ENCODE data around the gene GLDN. TPM values are rescaled to one million over a fixed set of nuclear protein-coding genes. Genes with fewer than 3 reads are reported as not detected.

The GLDN gene
- total and polyA plus RNA-seq, 10 of the 15 experiments (the other 5 are each of a cell fraction or from before 2014, with no cell fraction given), result 0.13 TPM; not detected in 9

DNA sequence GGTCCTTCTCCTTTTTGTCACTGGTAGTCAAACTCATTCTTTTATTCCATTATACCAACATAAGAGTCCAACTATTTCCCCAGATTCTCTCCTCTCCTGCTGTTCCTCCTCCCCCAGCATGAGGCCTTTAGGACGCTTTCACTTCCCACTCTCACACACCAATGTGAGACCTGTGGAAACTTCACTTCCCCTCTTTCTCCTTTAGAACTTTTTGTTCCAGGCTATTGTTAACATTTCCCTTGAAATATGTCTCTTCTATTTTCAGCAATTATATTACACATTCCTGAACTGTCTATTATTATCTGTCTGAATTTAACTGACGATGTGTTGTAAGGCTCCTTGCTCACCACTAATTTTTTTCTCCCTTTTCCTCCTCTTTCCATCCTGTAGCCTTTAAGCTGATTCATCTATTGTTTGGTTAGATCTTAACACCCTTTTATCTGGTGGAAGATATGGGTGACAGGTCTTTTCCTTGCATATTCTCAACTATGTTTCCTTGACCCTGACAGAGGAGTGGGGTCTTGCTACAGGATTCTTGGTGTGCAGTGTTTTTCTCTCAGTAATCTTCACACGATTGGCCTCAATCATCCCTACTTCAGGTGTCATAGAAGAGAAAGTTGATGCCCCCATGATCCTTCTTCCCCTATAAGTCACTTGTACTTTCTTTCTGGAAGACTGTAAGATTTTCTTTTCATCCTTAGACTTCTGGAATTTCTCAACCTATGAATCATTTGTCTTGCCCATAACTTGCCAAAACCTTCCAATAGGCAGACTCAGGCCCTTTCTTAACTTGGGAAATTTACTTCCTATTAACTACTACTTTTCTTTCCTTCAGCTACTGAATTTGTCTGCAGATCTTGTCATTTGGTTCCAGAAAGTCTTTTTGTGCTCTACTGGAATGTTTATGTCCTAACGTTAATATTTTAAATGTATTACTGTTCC lies 9.0 kb upstream of the GLDN start:
- ChIA-PET POLR2A (no interaction called here), SMC1A (ENCODE audit: uncharacterized antibody, unreplicated experiment) (interaction anchor here (0.6 kb wide), 1 partner anchor 1446 kb away, joined by 3 read pairs; no protein-coding TSS in a partner anchor), RAD21 (ENCODE audit: unreplicated experiment) (no interaction called here), CTCF (interaction anchor here (0.7 to 1.2 kb wide), 3 partner anchors 31 to 169 kb away, joined by 3 read pairs; no protein-coding TSS in a partner anchor)
- FAIRE-seq (no peak), DNase-seq (ENCODE audit: low read depth, low spot score) (no peak), ATAC-seq (no peak)
- no peak overlapping the region for H3K27ac ChIP-seq (ENCODE audit: control insufficient read depth, insufficient read depth)
- no peak overlapping the region for H3K9ac ChIP-seq (ENCODE audit: control insufficient read depth, insufficient read depth, low read length)
- no peak overlapping the region for H2AFZ ChIP-seq (ENCODE audit: control insufficient read depth, low read depth, low read length)
- intact Hi-C loops (cut with micrococcal nuclease; ENCODE audit: unreplicated experiment), result no loop called here
- H3K4me3 ChIP-seq, result no peak overlapping the region
- H3K27me3 ChIP-seq (replicated peaks in 1 of 2; ENCODE audit: control insufficient read depth in 2 of 2, insufficient read depth in 2 of 2, low read length in 1 of 2), result 0 out of 4 replicates have a peak, but pooled peaks cover 0 to 2% of the 10 kb centered on the region in 2 experiments
- no peaks in the 10 kb centered on the region for H4K20me1 ChIP-seq (ENCODE audit: control insufficient read depth, insufficient read depth)
- in situ Hi-C loops (cut with MboI), result no loop called here
- TF ChIP-seq KAT2A (conservative IDR thresholded peaks at IDR 0.05; ENCODE audit: control insufficient read depth, low read depth, low read length), result no peak
- TF ChIP-seq SPI1 (IDR thresholded peaks at IDR 0.05; ENCODE audit: borderline replicate concordance, insufficient read depth, low read depth, low read length), result peak; percentile 65; the same call in 1 of the 2 replicates
- BruUV-seq (replicated peaks), result no TSS peak
- no peak overlapping the region for H3K4me2 ChIP-seq (ENCODE audit: control insufficient read depth, insufficient read depth)
- no peaks in the 10 kb centered on the region for H3K36me3 ChIP-seq (ENCODE audit: control insufficient read depth in 2 of 2, insufficient read depth in 2 of 2, low read length in 1 of 2)
- H3K4me1 ChIP-seq (ENCODE audit: control insufficient read depth, insufficient read depth, low read length), result peaks cover 21% of the 10 kb centered on the region
- H3K9me3 ChIP-seq (replicated peaks; ENCODE audit: control insufficient read depth, insufficient read depth, low read length), result no peaks in the 10 kb centered on the region; the same call in 2 of the 3 replicates
- 38% methylated on average over 4 of the region's 4 CpGs for WGBS (ENCODE audit: insufficient coverage, insufficient replicate concordance, low lambda C conversion rate, missing lambda C conversion rate)
- no peaks in the 10 kb centered on the region for H3K79me2 ChIP-seq (ENCODE audit: control insufficient read depth, insufficient read depth, low read length)

DNA sequence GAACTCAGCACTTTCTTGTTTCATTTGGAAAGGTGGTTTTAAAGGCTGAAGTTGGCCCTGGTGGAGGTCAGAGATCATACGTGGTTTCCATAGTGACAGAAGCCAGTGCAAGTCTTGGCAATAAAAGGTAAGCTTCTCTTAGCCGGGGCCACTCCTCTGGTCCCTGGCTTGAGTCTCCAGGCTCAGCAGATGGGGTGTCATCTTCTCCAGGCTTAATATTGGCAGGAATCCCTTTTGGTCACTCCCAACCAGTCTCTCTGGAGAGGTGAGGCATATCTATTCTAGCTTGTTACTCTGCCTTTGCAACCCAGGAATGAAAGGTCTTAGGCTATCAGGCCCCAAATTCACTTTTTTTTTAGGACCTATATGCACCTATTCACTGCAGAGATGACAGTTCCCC lies 7.9 kb upstream of the GLDN start:
- CTCF ChIA-PET, result interaction anchor here (1.2 kb wide), 1 partner anchor 170 kb away, joined by 3 read pairs; no protein-coding TSS in a partner anchor
- TF ChIP-seq STAT3 (IDR thresholded peaks at IDR 0.05; ENCODE audit: low read depth, low read length) (no peak), RAD51 (IDR thresholded peaks at IDR 0.05) (no peak), SMAD1 (IDR thresholded peaks at IDR 0.05; ENCODE audit: low read depth, partially characterized antibody) (no peak), BRCA1 (IDR thresholded peaks at IDR 0.05; ENCODE audit: low read depth, low read length) (no peak), RELA (IDR thresholded peaks at IDR 0.05; ENCODE audit: borderline replicate concordance, partially characterized antibody) (no peak), POU2F2 (IDR thresholded peaks at IDR 0.05; ENCODE audit: borderline replicate concordance, low read depth, low read length) (no peak), SREBF2 (IDR thresholded peaks at IDR 0.05; ENCODE audit: low read length) (no peak), RB1 (IDR thresholded peaks at IDR 0.05; ENCODE audit: borderline replicate concordance) (no peak), TCF3 (IDR thresholded peaks at IDR 0.05; ENCODE audit: borderline replicate concordance, insufficient read depth, low read depth, low read length) (no peak)
- TF ChIP-seq, protein P1, sequence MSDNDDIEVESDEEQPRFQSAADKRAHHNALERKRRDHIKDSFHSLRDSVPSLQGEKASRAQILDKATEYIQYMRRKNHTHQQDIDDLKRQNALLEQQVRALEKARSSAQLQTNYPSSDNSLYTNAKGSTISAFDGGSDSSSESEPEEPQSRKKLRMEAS (IDR thresholded peaks at IDR 0.05; ENCODE audit: low read depth, low read length), result no peak
- TF ChIP-seq, protein P2, sequence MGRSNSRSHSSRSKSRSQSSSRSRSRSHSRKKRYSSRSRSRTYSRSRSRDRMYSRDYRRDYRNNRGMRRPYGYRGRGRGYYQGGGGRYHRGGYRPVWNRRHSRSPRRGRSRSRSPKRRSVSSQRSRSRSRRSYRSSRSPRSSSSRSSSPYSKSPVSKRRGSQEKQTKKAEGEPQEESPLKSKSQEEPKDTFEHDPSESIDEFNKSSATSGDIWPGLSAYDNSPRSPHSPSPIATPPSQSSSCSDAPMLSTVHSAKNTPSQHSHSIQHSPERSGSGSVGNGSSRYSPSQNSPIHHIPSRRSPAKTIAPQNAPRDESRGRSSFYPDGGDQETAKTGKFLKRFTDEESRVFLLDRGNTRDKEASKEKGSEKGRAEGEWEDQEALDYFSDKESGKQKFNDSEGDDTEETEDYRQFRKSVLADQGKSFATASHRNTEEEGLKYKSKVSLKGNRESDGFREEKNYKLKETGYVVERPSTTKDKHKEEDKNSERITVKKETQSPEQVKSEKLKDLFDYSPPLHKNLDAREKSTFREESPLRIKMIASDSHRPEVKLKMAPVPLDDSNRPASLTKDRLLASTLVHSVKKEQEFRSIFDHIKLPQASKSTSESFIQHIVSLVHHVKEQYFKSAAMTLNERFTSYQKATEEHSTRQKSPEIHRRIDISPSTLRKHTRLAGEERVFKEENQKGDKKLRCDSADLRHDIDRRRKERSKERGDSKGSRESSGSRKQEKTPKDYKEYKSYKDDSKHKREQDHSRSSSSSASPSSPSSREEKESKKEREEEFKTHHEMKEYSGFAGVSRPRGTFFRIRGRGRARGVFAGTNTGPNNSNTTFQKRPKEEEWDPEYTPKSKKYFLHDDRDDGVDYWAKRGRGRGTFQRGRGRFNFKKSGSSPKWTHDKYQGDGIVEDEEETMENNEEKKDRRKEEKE (IDR thresholded peaks at IDR 0.05), result no peak

More for the DNA sequence above, 7.9 kb upstream of the GLDN start:
- Histone ChIP-seq H3K9me3 (replicated peaks; ENCODE audit: control insufficient read depth, insufficient read depth, low read length) (no peaks in the 10 kb centered on the region; the same call in 2 of the 3 replicates), H3K4me3 (no peak overlapping the region), H3K27ac (ENCODE audit: control insufficient read depth, insufficient read depth) (no peak overlapping the region), H3K27me3 (replicated peaks in 1 of 2; ENCODE audit: control insufficient read depth in 2 of 2, insufficient read depth in 2 of 2, low read length in 1 of 2) (peaks cover 0 to 5% of the 10 kb centered on the region in 2 experiments; a peak in 1 of 4 replicates), H3K4me1 (ENCODE audit: control insufficient read depth, insufficient read depth, low read length) (peaks cover 21% of the 10 kb centered on the region), H2AFZ (ENCODE audit: control insufficient read depth, low read depth, low read length) (no peak overlapping the region), H3K79me2 (ENCODE audit: control insufficient read depth, insufficient read depth, low read length) (no peaks in the 10 kb centered on the region), H4K20me1 (ENCODE audit: control insufficient read depth, insufficient read depth) (no peaks in the 10 kb centered on the region), H3K36me3 (ENCODE audit: control insufficient read depth in 2 of 2, insufficient read depth in 2 of 2, low read length in 1 of 2) (no peaks in the 10 kb centered on the region), H3K9ac (ENCODE audit: control insufficient read depth, insufficient read depth, low read length) (no peak overlapping the region), H3K4me2 (ENCODE audit: control insufficient read depth, insufficient read depth) (no peak overlapping the region)
- DNase-seq (ENCODE audit: low read depth, low spot score) (no peak), FAIRE-seq (no peak), ATAC-seq (no peak)
- BruUV-seq (replicated peaks), result no TSS peak
- 59% methylated on average over 2 of the region's 2 CpGs for WGBS (ENCODE audit: insufficient coverage, insufficient replicate concordance, low lambda C conversion rate, missing lambda C conversion rate)
- ChIA-PET POLR2A (no interaction called here), SMC1A (ENCODE audit: uncharacterized antibody, unreplicated experiment) (interaction anchor here (1.3 kb wide), 1 partner anchor 47 kb away, joined by 4 read pairs; no protein-coding TSS in a partner anchor), RAD21 (ENCODE audit: unreplicated experiment) (no interaction called here)
- intact Hi-C loops (cut with micrococcal nuclease; ENCODE audit: unreplicated experiment) (no loop called here), in situ Hi-C loops (cut with MboI) (no loop called here)
